Stomach (tissue), 4 donors: ENCODE measurements around the gene TTC27.

Experiments used
- CTCF ChIP-seq, 7 experiments: fragments of 450-650 bp in 4 of 7; fragments of 200-600 bp in 3 of 7; sonication (generic) in 3 of 7; IDR thresholded peaks; one replicate each; pipeline ENCODE4 v1.5.1; 2016 to 2019; ENCODE audit warnings: antibody characterized with exemption in 7 of 7, control low read depth in 2 of 7, mild to moderate bottlenecking in 1 of 7
- POLR2A ChIP-seq, 4 donors: fragments of 450-650 bp; IDR thresholded peaks; one replicate each; pipeline ENCODE4 v1.6.1; 2016; ENCODE audit warnings: antibody characterized with exemption in 4 of 4, control low read depth in 2 of 4, mild to moderate bottlenecking in 1 of 4, moderate library complexity in 1 of 4

- TF ChIP-seq POLR2A (IDR thresholded peaks at IDR 0.05) (no peak), CTCF (IDR thresholded peaks at IDR 0.05) (no peak)
Measured at GRCh38 chr2:32735348-32735747, 107.5 kb downstream of the TTC27 start.
